BLaER1 (cell line): ENCODE data around the gene CDADC1.
"Not testable (repeated sequence)": the region's sequence is repeated elsewhere in the genome, so short reads cannot be mapped to it uniquely, and the experiment has no call there.

Source experiments
- H3K27ac ChIP-seq: shearing (Covaris generic); formaldehyde crosslinking; 2 replicates; pipeline ENCODE4 v1.8.1; 2022
- H3K27me3 ChIP-seq: shearing (Covaris generic); formaldehyde crosslinking; 2 replicates; pipeline ENCODE4 v1.8.1; 2022
- H3K36me3 ChIP-seq: shearing (Covaris generic); formaldehyde crosslinking; 2 replicates; pipeline ENCODE4 v1.8.1; 2022
- H3K4me1 ChIP-seq: shearing (Covaris generic); formaldehyde crosslinking; 2 replicates; pipeline ENCODE4 v1.8.1; 2022
- H3K4me2 ChIP-seq: shearing (Covaris generic); formaldehyde crosslinking; 2 replicates; pipeline ENCODE4 v1.8.1; 2022
- H3K4me3 ChIP-seq: shearing (Covaris generic); formaldehyde crosslinking; 2 replicates; pipeline ENCODE4 v1.8.1; 2022
- H3K9ac ChIP-seq: shearing (Covaris generic); formaldehyde crosslinking; 2 replicates; pipeline ENCODE4 v1.8.1; 2022
- H3K9me3 ChIP-seq: shearing (Covaris generic); formaldehyde crosslinking; 2 replicates; pipeline ENCODE4 v1.8.1; 2022
- H4K20me1 ChIP-seq: shearing (Covaris generic); formaldehyde crosslinking; 2 replicates; pipeline ENCODE4 v1.8.1; 2022
- Cebpa-rat ChIP-seq: shearing (Covaris generic); IDR thresholded peaks from 2 replicates; pipeline ENCODE4 v1.8.1; 2022

Gene CDADC1

GRCh38 chr13:49326222-49326917, 78.6 kb downstream of the CDADC1 start:
- H4K20me1 ChIP-seq, result no peaks in the 10 kb centered on the region
- no peak overlapping the region for H3K27ac ChIP-seq
- no peak overlapping the region for H3K4me2 ChIP-seq
- no peaks in the 10 kb centered on the region for H3K27me3 ChIP-seq
- no peak overlapping the region for H3K4me3 ChIP-seq
- peaks cover 11% of the 10 kb centered on the region for H3K4me1 ChIP-seq
- H3K9me3 ChIP-seq, result no peaks in the 10 kb centered on the region
- H3K9ac ChIP-seq, result no peak overlapping the region
- no peak for TF ChIP-seq Cebpa-rat
- peaks cover 11% of the 10 kb centered on the region; the same call in 1 of the 2 replicates for H3K36me3 ChIP-seq

DNA sequence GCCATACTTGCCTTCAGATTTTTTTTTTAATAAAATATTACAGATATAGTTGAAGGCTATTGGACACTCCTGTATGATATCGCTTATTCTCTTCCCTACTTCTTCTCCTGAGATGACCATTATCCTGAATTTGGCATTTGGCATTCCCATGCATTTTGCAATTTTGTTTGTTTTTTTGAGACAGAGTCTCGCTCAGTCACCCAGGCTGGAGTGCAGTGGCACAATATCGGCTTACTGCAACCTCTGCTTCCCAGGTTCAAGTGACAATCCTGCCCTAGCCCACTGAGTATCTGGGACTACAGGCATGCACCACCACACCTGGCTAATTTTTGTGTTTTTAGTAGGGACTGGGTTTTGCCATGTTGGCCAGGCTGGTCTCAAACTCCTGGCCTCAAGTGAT, 79.4 kb downstream of the CDADC1 start:
- peaks cover 11% of the 10 kb centered on the region; the same call in 1 of the 2 replicates for H3K36me3 ChIP-seq

GRCh38 chr13:49329831-49330545, 82.3 kb downstream of the CDADC1 start:
- Histone ChIP-seq H3K27ac (no peak overlapping the region), H3K36me3 (peaks cover 6% of the 10 kb centered on the region; the same call in 1 of the 2 replicates), H3K9ac (no peak overlapping the region), H3K9me3 (no peaks in the 10 kb centered on the region), H4K20me1 (no peaks in the 10 kb centered on the region), H3K4me3 (no peak overlapping the region), H3K4me1 (no peaks in the 10 kb centered on the region), H3K4me2 (no peak overlapping the region), H3K27me3 (no peaks in the 10 kb centered on the region)
- TF ChIP-seq Cebpa-rat, result no peak

More for the DNA sequence above, 79.4 kb downstream of the CDADC1 start:
- not testable (repeated sequence) for H3K9ac ChIP-seq, H3K4me1 ChIP-seq, H4K20me1 ChIP-seq, H3K27ac ChIP-seq, H3K4me2 ChIP-seq, H3K4me3 ChIP-seq, H3K9me3 ChIP-seq, H3K27me3 ChIP-seq

- no peak overlapping the region for H3K9ac ChIP-seq
- H3K4me3 ChIP-seq, result no peak overlapping the region
- no peaks in the 10 kb centered on the region for H3K27me3 ChIP-seq
- H3K4me2 ChIP-seq, result no peak overlapping the region
- H3K9me3 ChIP-seq, result no peaks in the 10 kb centered on the region
- TF ChIP-seq Cebpa-rat, result no peak
- peaks cover 6% of the 10 kb centered on the region; the same call in 1 of the 2 replicates for H3K36me3 ChIP-seq
- no peaks in the 10 kb centered on the region for H4K20me1 ChIP-seq
- no peak overlapping the region for H3K27ac ChIP-seq
- H3K4me1 ChIP-seq, result no peaks in the 10 kb centered on the region
Observed at GRCh38 chr13:49330546-49330864, 82.8 kb downstream of the CDADC1 start.

DNA sequence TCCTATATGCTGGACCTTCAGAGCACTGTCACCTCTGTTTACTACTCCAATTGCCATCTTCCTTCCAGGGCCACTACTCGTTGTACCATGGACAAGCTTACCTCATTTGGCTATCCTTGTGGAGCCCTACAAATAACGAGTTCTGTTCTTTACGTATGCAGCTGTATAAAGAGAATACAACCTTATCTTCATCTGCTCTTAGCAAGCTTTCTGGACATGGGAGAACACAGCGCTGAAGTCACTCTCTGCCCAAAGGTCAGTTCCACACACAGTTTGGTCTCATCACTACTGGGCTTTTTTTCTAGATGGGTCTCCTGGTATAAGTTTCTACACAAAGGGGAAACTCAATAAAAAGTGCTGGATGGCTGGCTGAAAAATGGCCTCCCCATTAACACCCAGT, 88.9 kb downstream of the CDADC1 start:
- no peak for TF ChIP-seq Cebpa-rat
- Histone ChIP-seq H3K4me2 (no peak overlapping the region), H3K36me3 (no peaks in the 10 kb centered on the region; the same call in 1 of the 2 replicates), H3K27me3 (no peaks in the 10 kb centered on the region), H4K20me1 (no peaks in the 10 kb centered on the region), H3K27ac (no peak overlapping the region), H3K9me3 (no peaks in the 10 kb centered on the region), H3K4me3 (no peak overlapping the region), H3K9ac (no peak overlapping the region), H3K4me1 (peaks cover 10% of the 10 kb centered on the region)

DNA sequence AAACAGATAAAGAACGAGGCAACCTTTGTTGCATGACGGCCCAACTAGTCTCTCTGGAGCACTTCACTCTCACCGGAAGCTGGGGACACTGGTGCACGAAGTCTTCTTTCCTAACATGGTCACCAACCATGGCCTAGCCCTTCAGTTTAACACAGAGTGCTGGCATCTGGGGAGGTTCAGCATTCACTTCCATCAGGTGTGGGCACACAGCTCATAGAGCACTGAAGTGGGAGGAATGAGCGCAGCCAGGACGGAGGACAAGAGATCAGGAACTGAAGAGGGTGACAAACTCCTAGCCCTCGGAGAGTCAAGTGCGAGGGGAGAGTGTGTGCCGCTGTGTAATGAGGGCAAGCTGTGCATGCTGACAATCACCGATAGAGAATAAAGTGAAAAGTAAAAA, 92.4 kb downstream of the CDADC1 start:
- no peak for TF ChIP-seq Cebpa-rat

GRCh38 chr13:49341517-49341916, 93.8 kb downstream of the CDADC1 start:
- Histone ChIP-seq H3K4me3 (no peak overlapping the region), H3K9ac (no peak overlapping the region), H4K20me1 (no peaks in the 10 kb centered on the region), H3K4me2 (no peak overlapping the region), H3K4me1 (peaks cover 10% of the 10 kb centered on the region), H3K9me3 (no peaks in the 10 kb centered on the region), H3K27ac (no peak overlapping the region), H3K27me3 (no peaks in the 10 kb centered on the region), H3K36me3 (no peaks in the 10 kb centered on the region; the same call in 1 of the 2 replicates)
- no peak for TF ChIP-seq Cebpa-rat

More for the DNA sequence above, 92.4 kb downstream of the CDADC1 start:
- no peak overlapping the region for H3K9ac ChIP-seq
- H3K4me3 ChIP-seq, result no peak overlapping the region
- no peak overlapping the region for H3K27ac ChIP-seq
- H3K36me3 ChIP-seq, result no peaks in the 10 kb centered on the region; the same call in 1 of the 2 replicates
- H3K4me2 ChIP-seq, result peak overlapping the region; percentile 45
- no peaks in the 10 kb centered on the region for H4K20me1 ChIP-seq
- no peaks in the 10 kb centered on the region for H3K9me3 ChIP-seq
- H3K4me1 ChIP-seq, result peaks cover 10% of the 10 kb centered on the region
- no peaks in the 10 kb centered on the region for H3K27me3 ChIP-seq

- no peak for TF ChIP-seq Cebpa-rat
Observed at GRCh38 chr13:49341941-49342340, 94.2 kb downstream of the CDADC1 start.

DNA sequence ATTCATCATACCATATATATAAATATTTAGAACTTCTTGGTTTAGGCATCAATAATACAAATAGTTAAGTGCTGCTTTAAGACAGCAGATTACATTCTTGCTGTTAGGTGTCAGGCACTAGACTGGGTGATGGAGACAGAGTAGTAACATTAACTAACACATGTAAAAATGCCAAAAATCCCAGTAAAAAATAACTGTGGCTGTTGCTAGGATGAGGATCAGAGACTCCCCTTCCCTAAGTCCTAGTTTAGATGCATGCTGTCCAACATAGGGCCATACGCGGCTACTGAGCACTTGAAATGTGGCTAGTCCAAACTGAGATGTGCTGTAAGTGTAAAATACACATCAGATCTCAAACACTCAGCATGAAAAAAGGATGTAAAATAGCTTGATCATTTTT, 94.7 kb downstream of the CDADC1 start:
- TF ChIP-seq Cebpa-rat, result no peak
- Histone ChIP-seq H3K27ac (no peak overlapping the region), H3K36me3 (no peaks in the 10 kb centered on the region), H3K9ac (no peak overlapping the region), H3K9me3 (no peaks in the 10 kb centered on the region), H3K4me1 (peaks cover 10% of the 10 kb centered on the region), H3K27me3 (no peaks in the 10 kb centered on the region), H3K4me2 (no peak overlapping the region), H4K20me1 (no peaks in the 10 kb centered on the region), H3K4me3 (no peak overlapping the region)

More at GRCh38 chr13:49341941-49342340, 94.2 kb downstream of the CDADC1 start:
- no peaks in the 10 kb centered on the region for H3K9me3 ChIP-seq
- H3K4me3 ChIP-seq, result no peak overlapping the region
- no peak overlapping the region for H3K9ac ChIP-seq
- no peaks in the 10 kb centered on the region for H4K20me1 ChIP-seq
- no peak overlapping the region for H3K27ac ChIP-seq
- H3K36me3 ChIP-seq, result no peaks in the 10 kb centered on the region
- no peaks in the 10 kb centered on the region for H3K27me3 ChIP-seq
- peaks cover 10% of the 10 kb centered on the region for H3K4me1 ChIP-seq
- H3K4me2 ChIP-seq, result no peak overlapping the region
